NCI-H2227 (cell line): ENCODE data around the gene VASN.
A peak's percentile ranks its signal among the peaks of the same experiment; 100 is the strongest.

Experiments used
- DNase-seq: peaks from one replicate; lab custom pipeline; 2025; ENCODE audit not compliant: unreplicated experiment; lab: John Stamatoyannopoulos, UW

Gene VASN

DNA sequence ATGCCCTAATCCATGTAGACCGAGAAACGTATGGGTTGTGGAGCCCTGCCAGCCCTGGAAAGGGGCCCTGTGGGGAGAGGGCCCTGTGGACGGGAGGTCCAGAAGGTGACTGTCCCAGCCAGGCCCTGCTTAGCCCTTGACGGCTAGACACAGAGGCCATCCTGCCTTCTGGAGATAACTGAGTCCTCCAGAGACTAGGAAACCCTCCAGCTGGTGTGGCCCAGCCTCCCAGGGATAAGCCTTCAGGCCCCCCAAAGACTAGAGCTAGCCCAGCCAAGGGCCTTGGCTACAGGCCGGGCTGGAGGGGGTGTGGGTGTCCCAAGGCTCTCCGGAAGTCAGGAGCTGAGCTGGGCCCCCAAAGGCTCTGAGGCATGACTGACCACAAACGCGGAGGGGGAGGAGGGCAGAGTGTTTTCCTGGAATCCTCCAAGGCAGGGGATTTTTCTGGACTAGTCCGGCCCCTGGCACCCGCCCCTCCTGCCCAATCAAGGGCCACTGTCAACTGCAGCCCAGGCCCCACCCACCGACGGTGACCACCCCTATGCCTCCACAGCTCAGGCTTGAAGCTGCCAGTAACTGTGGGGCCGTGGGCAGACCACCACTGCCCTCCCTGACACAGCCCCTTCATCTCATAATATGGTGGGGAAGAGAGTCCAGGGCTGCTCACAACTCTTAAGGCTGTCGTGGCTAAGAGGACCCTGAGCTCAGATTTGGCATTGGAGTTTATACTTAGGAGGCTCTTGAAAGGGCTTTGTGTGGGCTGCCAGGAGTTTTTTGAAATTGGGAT lies 885 bp upstream of the VASN start:
- no peak for DNase-seq

GRCh38 chr16:4372001-4372577 lies 441 bp downstream of the VASN start:
- DNase-seq: no peak

- no peak for DNase-seq
Measured at GRCh38 chr16:4372578-4373355, 1.1 kb downstream of the VASN start.

DNA sequence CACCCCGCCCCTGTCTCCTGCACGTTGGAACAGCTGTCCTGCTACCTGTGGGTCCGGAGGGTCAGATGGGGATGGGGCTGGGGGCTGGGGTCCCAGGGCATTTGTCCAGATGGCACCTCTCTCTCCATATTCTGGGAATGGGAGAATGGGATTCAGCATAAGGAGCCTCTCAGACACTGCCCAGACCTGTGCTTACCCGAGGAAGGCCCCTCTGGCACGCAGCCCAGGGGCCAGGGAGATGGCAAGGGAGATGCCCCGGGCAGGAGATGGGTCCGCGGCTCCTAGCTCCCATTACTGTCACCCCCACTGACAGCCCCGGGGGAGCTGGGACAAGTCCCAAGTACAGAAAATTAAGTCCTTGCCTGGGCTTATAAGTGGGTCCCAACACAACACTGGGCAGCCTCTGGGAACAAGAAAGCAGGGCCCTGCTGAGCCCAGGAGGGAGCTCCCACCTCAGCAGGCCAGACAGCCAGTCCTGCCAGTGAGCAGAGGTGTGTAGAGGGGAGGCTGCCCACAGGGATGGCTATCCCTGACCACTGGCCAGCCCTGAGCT lies 1.8 kb downstream of the VASN start:
- no peak for DNase-seq

GRCh38 chr16:4373909-4374742 lies 2.5 kb downstream of the VASN start:
- peak; percentile 43 for DNase-seq

- DNase-seq: no peak
Measured at GRCh38 chr16:4375717-4376116, 4.1 kb downstream of the VASN start.

- no peak for DNase-seq
Measured at GRCh38 chr16:4376126-4376892, 4.7 kb downstream of the VASN start.

GRCh38 chr16:4376893-4377572 lies 5.4 kb downstream of the VASN start:
- no peak for DNase-seq

DNA sequence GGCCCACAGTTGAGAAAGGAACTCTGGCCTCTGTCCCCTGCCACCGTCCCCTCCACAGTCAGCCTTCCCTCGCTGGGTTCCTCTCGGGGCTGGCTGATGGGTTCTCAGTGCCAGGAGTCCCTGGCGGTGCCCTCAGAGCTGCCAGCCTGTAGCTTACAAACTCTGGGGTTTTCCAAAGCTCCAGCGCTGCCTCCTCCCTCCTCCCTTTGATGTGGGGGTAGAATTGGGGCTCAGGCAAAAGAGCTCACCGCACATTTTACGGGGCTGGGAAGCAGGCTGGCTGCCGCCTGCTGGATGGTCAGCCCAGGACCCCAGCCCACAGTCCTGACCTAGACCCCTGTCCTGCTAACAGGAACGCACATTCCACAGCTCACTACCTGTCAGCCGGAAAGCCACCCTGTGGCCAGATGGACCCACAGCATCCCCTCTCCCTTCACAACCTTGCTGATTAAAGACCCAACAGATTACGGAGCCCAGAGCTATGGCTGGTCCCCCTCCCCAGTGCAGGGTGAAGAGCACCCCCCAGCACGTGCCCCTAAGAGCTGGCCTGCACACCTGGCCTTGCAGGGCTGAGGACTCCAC lies 6.0 kb downstream of the VASN start:
- DNase-seq: no peak

- DNase-seq: no peak
Measured at GRCh38 chr16:4378161-4378666, 6.6 kb downstream of the VASN start.

- no peak for DNase-seq
Measured at GRCh38 chr16:4378999-4379690, 7.5 kb downstream of the VASN start.

DNA sequence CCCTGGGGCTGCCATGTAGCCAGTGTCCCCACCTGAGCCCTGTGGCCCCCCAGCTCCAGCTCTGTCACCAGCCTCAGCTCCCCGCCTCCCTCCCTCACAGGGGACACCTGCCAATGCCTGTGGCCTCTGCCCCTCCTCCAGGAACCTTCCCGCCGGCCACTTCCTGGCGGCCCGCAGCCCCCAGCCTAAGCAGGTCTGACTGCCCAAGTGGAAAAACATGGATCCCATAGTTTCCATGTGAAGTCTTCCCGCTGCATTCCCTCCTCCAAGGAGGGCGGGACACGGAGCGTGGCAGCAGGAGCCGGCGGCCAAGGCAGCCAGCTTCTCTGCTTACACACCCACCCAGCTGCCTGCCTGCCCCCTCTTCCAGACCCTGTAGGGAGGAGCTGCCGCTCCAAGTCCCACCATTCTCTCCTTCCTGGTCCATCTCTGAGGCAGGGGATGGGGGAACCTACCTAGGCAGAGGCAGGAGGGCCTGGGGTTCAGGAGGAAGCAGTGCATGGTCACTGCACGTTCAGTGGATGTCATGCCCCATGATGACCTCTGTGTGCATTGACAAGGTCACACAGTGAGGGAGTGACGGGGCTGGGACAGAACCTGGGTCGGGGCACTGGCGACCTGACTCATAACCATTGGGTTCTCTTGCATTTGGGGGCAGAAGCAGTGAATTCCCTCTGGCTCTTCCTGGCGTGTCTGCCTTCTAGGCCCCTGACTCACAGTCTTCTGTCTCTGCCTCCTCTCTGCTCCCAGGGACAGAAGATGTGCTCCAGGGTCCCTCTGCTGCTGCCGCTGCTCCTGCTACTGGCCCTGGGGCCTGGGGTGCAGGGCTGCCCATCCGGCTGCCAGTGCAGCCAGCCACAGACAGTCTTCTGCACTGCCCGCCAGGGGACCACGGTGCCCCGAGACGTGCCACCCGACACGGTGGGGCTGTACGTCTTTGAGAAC lies 8.7 kb downstream of the VASN start:
- peak; percentile 52 for DNase-seq

DNA sequence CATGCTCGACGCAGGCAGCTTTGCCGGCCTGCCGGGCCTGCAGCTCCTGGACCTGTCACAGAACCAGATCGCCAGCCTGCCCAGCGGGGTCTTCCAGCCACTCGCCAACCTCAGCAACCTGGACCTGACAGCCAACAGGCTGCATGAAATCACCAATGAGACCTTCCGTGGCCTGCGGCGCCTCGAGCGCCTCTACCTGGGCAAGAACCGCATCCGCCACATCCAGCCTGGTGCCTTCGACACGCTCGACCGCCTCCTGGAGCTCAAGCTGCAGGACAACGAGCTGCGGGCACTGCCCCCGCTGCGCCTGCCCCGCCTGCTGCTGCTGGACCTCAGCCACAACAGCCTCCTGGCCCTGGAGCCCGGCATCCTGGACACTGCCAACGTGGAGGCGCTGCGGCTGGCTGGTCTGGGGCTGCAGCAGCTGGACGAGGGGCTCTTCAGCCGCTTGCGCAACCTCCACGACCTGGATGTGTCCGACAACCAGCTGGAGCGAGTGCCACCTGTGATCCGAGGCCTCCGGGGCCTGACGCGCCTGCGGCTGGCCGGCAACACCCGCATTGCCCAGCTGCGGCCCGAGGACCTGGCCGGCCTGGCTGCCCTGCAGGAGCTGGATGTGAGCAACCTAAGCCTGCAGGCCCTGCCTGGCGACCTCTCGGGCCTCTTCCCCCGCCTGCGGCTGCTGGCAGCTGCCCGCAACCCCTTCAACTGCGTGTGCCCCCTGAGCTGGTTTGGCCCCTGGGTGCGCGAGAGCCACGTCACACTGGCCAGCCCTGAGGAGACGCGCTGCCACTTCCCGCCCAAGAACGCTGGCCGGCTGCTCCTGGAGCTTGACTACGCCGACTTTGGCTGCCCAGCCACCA lies 9.7 kb downstream of the VASN start:
- DNase-seq: no peak

GRCh38 chr16:4381935-4382794 lies 10.5 kb downstream of the VASN start:
- DNase-seq: no peak

DNA sequence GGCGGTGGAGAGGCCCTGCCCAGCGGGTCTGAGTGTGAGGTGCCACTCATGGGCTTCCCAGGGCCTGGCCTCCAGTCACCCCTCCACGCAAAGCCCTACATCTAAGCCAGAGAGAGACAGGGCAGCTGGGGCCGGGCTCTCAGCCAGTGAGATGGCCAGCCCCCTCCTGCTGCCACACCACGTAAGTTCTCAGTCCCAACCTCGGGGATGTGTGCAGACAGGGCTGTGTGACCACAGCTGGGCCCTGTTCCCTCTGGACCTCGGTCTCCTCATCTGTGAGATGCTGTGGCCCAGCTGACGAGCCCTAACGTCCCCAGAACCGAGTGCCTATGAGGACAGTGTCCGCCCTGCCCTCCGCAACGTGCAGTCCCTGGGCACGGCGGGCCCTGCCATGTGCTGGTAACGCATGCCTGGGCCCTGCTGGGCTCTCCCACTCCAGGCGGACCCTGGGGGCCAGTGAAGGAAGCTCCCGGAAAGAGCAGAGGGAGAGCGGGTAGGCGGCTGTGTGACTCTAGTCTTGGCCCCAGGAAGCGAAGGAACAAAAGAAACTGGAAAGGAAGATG lies 11.2 kb downstream of the VASN start:
- no peak for DNase-seq
